Osteoblast (primary cell): Measurements from ENCODE around the gene SMIM14. TPM values are rescaled to one million over a fixed set of nuclear protein-coding genes. Genes with fewer than 3 reads are reported as not detected.
"Not testable (repeated sequence)": the region's sequence is repeated elsewhere in the genome, so short reads cannot be mapped to it uniquely, and the experiment has no call there.

ENCODE experiments used
- DNase-seq: peaks from one replicate; pipeline ENCODE4 v3.0.0; 2011; ENCODE audit warnings: low spot score, mixed read lengths; ENCODE audit not compliant: insufficient read length; ENCODE audit errors: missing footprints
- H2AFZ ChIP-seq: 2 replicates; pipeline ENCODE4 v1.6.0; 2011; ENCODE audit warnings: mild to moderate bottlenecking, low read length
- H3K27ac ChIP-seq: 2 replicates; pipeline ENCODE4 v1.5.1; 2011; ENCODE audit warnings: mild to moderate bottlenecking, low read depth, low read length, moderate library complexity
- H3K27me3 ChIP-seq: 2 replicates; pipeline ENCODE4 v1.6.0; 2012; ENCODE audit warnings: mild to moderate bottlenecking, control low read depth, inconsistent platforms, low read length, moderate library complexity; ENCODE audit not compliant: insufficient read depth
- H3K36me3 ChIP-seq: 2 replicates; pipeline ENCODE4 v1.5.1; 2011; ENCODE audit warnings: mild to moderate bottlenecking, low read length, control low read depth, moderate library complexity; ENCODE audit not compliant: insufficient read depth
- H3K4me1 ChIP-seq: 2 replicates; pipeline ENCODE4 v1.5.1; 2011; ENCODE audit warnings: mild to moderate bottlenecking, low read length, control low read depth, moderate library complexity; ENCODE audit not compliant: insufficient read depth
- H3K4me2 ChIP-seq: 2 replicates; pipeline ENCODE4 v1.6.0; 2011; ENCODE audit warnings: mild to moderate bottlenecking, low read length; ENCODE audit not compliant: insufficient read depth
- H3K4me3 ChIP-seq: fragments of 200-600 bp; sonication (generic); 3 replicates; pipeline ENCODE4 v1.5.1; 2012; ENCODE audit warnings: mild to moderate bottlenecking, low read length, inconsistent platforms; ENCODE audit not compliant: insufficient read depth
- H3K79me2 ChIP-seq: 2 replicates; pipeline ENCODE4 v1.6.0; 2012; ENCODE audit warnings: mild to moderate bottlenecking, low read length, control low read depth, inconsistent platforms; ENCODE audit not compliant: insufficient read depth
- H3K9me3 ChIP-seq: 2 replicates; pipeline ENCODE4 v1.5.1; 2011; ENCODE audit warnings: low read depth, low read length, control low read depth
- H4K20me1 ChIP-seq: 2 replicates; pipeline ENCODE4 v1.6.0; 2012; ENCODE audit warnings: mild to moderate bottlenecking, low read length, control low read depth; ENCODE audit not compliant: insufficient read depth
- total RNA-seq: library from RNA; depleted of rRNA; stranded (reverse); fragments of >200 nt; gene quantifications from 2 replicates; pipeline ENCODE4 v1.2.3, GENCODE V29; 2012
- TF ChIP-seq, protein P1 (sequence below): IDR thresholded peaks from 2 replicates; pipeline ENCODE4 v1.5.1; 2011; ENCODE audit warnings: mild to moderate bottlenecking, low read depth, low read length, moderate library complexity; ENCODE audit errors: extremely low read depth

The SMIM14 gene
- total RNA-seq, 1 donor = 61.5 TPM

GRCh38 chr4:39670296-39670695 lies 31.6 kb upstream of the SMIM14 start:
- H3K4me2 ChIP-seq, H3K27ac ChIP-seq, H3K9me3 ChIP-seq, H3K36me3 ChIP-seq, H3K4me1 ChIP-seq, H3K79me2 ChIP-seq, H4K20me1 ChIP-seq, H3K4me3 ChIP-seq, DNase-seq, H2AFZ ChIP-seq, H3K27me3 ChIP-seq: not testable (repeated sequence)

GRCh38 chr4:39668887-39669286 lies 30.2 kb upstream of the SMIM14 start:
- H3K79me2 ChIP-seq = no peaks in the 10 kb centered on the region
- TF ChIP-seq, protein P1, sequence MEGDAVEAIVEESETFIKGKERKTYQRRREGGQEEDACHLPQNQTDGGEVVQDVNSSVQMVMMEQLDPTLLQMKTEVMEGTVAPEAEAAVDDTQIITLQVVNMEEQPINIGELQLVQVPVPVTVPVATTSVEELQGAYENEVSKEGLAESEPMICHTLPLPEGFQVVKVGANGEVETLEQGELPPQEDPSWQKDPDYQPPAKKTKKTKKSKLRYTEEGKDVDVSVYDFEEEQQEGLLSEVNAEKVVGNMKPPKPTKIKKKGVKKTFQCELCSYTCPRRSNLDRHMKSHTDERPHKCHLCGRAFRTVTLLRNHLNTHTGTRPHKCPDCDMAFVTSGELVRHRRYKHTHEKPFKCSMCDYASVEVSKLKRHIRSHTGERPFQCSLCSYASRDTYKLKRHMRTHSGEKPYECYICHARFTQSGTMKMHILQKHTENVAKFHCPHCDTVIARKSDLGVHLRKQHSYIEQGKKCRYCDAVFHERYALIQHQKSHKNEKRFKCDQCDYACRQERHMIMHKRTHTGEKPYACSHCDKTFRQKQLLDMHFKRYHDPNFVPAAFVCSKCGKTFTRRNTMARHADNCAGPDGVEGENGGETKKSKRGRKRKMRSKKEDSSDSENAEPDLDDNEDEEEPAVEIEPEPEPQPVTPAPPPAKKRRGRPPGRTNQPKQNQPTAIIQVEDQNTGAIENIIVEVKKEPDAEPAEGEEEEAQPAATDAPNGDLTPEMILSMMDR = no peak
- H3K27ac ChIP-seq = no peak overlapping the region
- H2AFZ ChIP-seq = no peak overlapping the region
- H3K36me3 ChIP-seq = no peaks in the 10 kb centered on the region
- H3K9me3 ChIP-seq = no peaks in the 10 kb centered on the region
- no peaks in the 10 kb centered on the region for H4K20me1 ChIP-seq
- H3K27me3 ChIP-seq = no peaks in the 10 kb centered on the region
- H3K4me2 ChIP-seq = no peak overlapping the region
- peaks cover 15% of the 10 kb centered on the region for H3K4me1 ChIP-seq
- DNase-seq = no peak
- no peak overlapping the region for H3K4me3 ChIP-seq

- DNase-seq = no peak
- H4K20me1 ChIP-seq = no peaks in the 10 kb centered on the region
- H3K27me3 ChIP-seq = no peaks in the 10 kb centered on the region
- H2AFZ ChIP-seq = no peak overlapping the region
- TF ChIP-seq, protein P1 = no peak
- H3K9me3 ChIP-seq = no peaks in the 10 kb centered on the region
- H3K27ac ChIP-seq = no peak overlapping the region
- no peaks in the 10 kb centered on the region for H3K36me3 ChIP-seq
- peaks cover 15% of the 10 kb centered on the region for H3K4me1 ChIP-seq
- no peaks in the 10 kb centered on the region for H3K79me2 ChIP-seq
- no peak overlapping the region for H3K4me2 ChIP-seq
- H3K4me3 ChIP-seq = no peak overlapping the region
Observed at GRCh38 chr4:39667706-39668105, 29.0 kb upstream of the SMIM14 start.

GRCh38 chr4:39664828-39665731 lies 26.4 kb upstream of the SMIM14 start:
- Histone ChIP-seq H3K4me2 (peak overlapping the region; percentile 72), H3K27ac (peak overlapping the region; percentile 53), H2AFZ (no peak overlapping the region), H3K9me3 (no peaks in the 10 kb centered on the region), H4K20me1 (no peaks in the 10 kb centered on the region), H3K79me2 (no peaks in the 10 kb centered on the region), H3K36me3 (no peaks in the 10 kb centered on the region), H3K4me1 (peaks cover 17% of the 10 kb centered on the region), H3K27me3 (no peaks in the 10 kb centered on the region), H3K4me3 (peak overlapping the region; percentile 13)
- TF ChIP-seq, protein P1 = no peak
- DNase-seq = peak; percentile 75
